ENCODE results near the gene SLC7A6.

DNA sequence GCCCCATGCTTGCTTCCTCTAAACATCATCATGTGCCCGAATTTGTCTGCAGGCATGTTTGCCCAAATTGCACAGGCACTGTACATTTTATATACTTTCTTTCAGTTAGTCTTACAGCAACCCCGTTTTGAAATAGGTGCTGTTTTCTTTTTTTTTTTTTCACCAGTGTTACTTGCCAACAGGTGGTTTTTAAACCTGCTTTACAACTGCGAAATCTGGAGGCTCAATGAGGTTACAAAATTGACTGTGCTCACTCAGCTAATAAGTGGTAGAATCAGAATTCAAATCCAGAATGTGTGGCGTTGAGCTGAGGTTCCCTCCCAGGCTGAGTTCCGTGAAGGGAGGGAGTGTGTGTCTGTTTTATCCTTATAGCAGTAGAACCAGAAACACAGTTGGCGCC, 13.4 kb upstream of the SLC7A6 start:
- TF ChIP-seq, protein P1, sequence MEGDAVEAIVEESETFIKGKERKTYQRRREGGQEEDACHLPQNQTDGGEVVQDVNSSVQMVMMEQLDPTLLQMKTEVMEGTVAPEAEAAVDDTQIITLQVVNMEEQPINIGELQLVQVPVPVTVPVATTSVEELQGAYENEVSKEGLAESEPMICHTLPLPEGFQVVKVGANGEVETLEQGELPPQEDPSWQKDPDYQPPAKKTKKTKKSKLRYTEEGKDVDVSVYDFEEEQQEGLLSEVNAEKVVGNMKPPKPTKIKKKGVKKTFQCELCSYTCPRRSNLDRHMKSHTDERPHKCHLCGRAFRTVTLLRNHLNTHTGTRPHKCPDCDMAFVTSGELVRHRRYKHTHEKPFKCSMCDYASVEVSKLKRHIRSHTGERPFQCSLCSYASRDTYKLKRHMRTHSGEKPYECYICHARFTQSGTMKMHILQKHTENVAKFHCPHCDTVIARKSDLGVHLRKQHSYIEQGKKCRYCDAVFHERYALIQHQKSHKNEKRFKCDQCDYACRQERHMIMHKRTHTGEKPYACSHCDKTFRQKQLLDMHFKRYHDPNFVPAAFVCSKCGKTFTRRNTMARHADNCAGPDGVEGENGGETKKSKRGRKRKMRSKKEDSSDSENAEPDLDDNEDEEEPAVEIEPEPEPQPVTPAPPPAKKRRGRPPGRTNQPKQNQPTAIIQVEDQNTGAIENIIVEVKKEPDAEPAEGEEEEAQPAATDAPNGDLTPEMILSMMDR (IDR thresholded peaks at IDR 0.05; ENCODE audit: borderline replicate concordance, extremely low read depth, low read length, poor library complexity, severe bottlenecking) = no peak
- TF ChIP-seq EZH2 (IDR thresholded peaks at IDR 0.05; ENCODE audit: borderline replicate concordance, low read depth, low read length, severe bottlenecking) = no peak

Measured in DND-41 (cell line).